Thoracic aorta (tissue), 2 donors: ENCODE measurements around the gene CEACAM5. TPM values are rescaled to one million over a fixed set of nuclear protein-coding genes. Genes with fewer than 3 reads are reported as not detected.
"Not testable (repeated sequence)": the region's sequence is repeated elsewhere in the genome, so short reads cannot be mapped to it uniquely, and the experiment has no call there.

Experiments
- ATAC-seq: fragments of 150-250 bp; one replicate; pipeline ENCODE4 v1.8.0; 2017; ENCODE audit warnings: low read depth; ENCODE audit not compliant: insufficient number of reproducible peaks, low FRiP score
- DNase-seq: peaks from one replicate; pipeline ENCODE4 v3.0.0-alpha.2; 2020; ENCODE audit warnings: low spot score
- H3K27ac ChIP-seq, 2 donors: fragments of 200-600 bp; sonication (generic); 1 replicate in 1 of 2; 2 replicates in 1 of 2; pipeline ENCODE4 v1.5.1; 2016; ENCODE audit warnings: mild to moderate bottlenecking in 2 of 2, moderate library complexity in 2 of 2
- H3K27me3 ChIP-seq: fragments of 200-600 bp; sonication (generic); replicated peaks from 2 replicates; pipeline ENCODE4 v1.6.0; 2016; ENCODE audit warnings: mild to moderate bottlenecking; ENCODE audit not compliant: insufficient read depth
- H3K36me3 ChIP-seq: fragments of 200-600 bp; sonication (generic); one replicate; pipeline ENCODE4 v1.5.1; 2016
- H3K4me1 ChIP-seq, 2 donors: fragments of 200-600 bp; sonication (generic); 1 replicate in 1 of 2; 2 replicates in 1 of 2; pipeline versions ENCODE4 v1.5.1 to v1.6.0; 2016; ENCODE audit warnings: low read depth in 2 of 2, mild to moderate bottlenecking in 1 of 2; ENCODE audit not compliant: control insufficient read depth in 1 of 2
- H3K4me3 ChIP-seq: fragments of 200-600 bp; sonication (generic); 2 replicates; pipeline ENCODE4 v1.5.1; 2016; ENCODE audit warnings: mild to moderate bottlenecking
- H3K9me3 ChIP-seq: fragments of 200-600 bp; sonication (generic); 2 replicates; pipeline ENCODE4 v1.5.1; 2016
- CTCF ChIP-seq: fragments of 200-600 bp; sonication (generic); IDR thresholded peaks from one replicate; pipeline ENCODE4 v1.5.1; 2019; ENCODE audit warnings: antibody characterized with exemption
- total RNA-seq, 2 donors: library from RNA; depleted of rRNA; stranded (reverse); fragments of >200 nt; gene quantifications; one replicate each; pipeline versions ENCODE4 v1.1.0 to v1.2.3, GENCODE V29; 2016

The CEACAM5 gene
- total RNA-seq, 2 donors from 2014 or later, result not detected

GRCh38 chr19:41758846-41759245 is 50.4 kb downstream of the CEACAM5 start:
- no peak for TF ChIP-seq CTCF
- H3K36me3 ChIP-seq, result no peaks in the 10 kb centered on the region
- no peaks in the 10 kb centered on the region for H3K4me1 ChIP-seq
- no peak overlapping the region for H3K27ac ChIP-seq
- no peaks in the 10 kb centered on the region for H3K27me3 ChIP-seq
- no peaks in the 10 kb centered on the region for H3K9me3 ChIP-seq
- H3K4me3 ChIP-seq, result no peak overlapping the region
- ATAC-seq, result no peak
- DNase-seq, result no peak

DNA sequence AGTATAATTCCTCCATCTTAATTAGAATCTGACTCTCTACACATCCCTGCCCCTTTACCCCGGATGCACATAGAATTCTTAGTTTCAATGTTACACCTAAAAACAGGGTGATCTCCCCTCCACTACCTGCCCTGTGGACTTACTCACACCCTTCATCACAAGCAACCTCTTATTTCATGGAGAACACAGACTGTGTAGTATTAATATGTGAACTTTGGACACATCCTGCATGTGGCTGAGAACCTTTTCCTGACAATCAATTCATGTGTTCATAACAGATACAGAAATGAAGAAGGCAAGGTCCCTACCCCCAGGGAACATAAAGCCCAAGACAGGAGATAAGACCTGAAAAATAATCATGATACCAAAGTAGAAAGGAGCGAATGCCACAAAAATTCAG is 58.7 kb downstream of the CEACAM5 start:
- DNase-seq (no peak), ATAC-seq (no peak)
- Histone ChIP-seq H3K27me3 (no peaks in the 10 kb centered on the region), H3K4me1 (no peaks in the 10 kb centered on the region), H3K4me3 (no peak overlapping the region), H3K27ac (no peak overlapping the region), H3K9me3 (no peaks in the 10 kb centered on the region), H3K36me3 (no peaks in the 10 kb centered on the region)
- no peak for TF ChIP-seq CTCF

GRCh38 chr19:41768105-41768504 is 59.7 kb downstream of the CEACAM5 start:
- H3K4me3 ChIP-seq, DNase-seq, H3K4me1 ChIP-seq, H3K27me3 ChIP-seq, ATAC-seq, H3K9me3 ChIP-seq, H3K27ac ChIP-seq, H3K36me3 ChIP-seq: not testable (repeated sequence)

GRCh38 chr19:41769608-41770007 is 61.2 kb downstream of the CEACAM5 start:
- Histone ChIP-seq H3K4me3 (no peak overlapping the region), H3K27ac (no peak overlapping the region), H3K27me3 (no peaks in the 10 kb centered on the region), H3K4me1 (no peaks in the 10 kb centered on the region), H3K36me3 (no peaks in the 10 kb centered on the region), H3K9me3 (no peaks in the 10 kb centered on the region)
- no peak for TF ChIP-seq CTCF
- DNase-seq (no peak), ATAC-seq (no peak)

GRCh38 chr19:41771410-41771809 is 63.0 kb downstream of the CEACAM5 start:
- H3K4me3 ChIP-seq, result no peak overlapping the region
- H3K9me3 ChIP-seq, result no peaks in the 10 kb centered on the region
- no peak for DNase-seq
- H3K27me3 ChIP-seq, result no peaks in the 10 kb centered on the region
- ATAC-seq, result no peak
- TF ChIP-seq CTCF, result no peak
- no peaks in the 10 kb centered on the region for H3K4me1 ChIP-seq
- H3K27ac ChIP-seq, result no peak overlapping the region
- H3K36me3 ChIP-seq, result no peaks in the 10 kb centered on the region

DNA sequence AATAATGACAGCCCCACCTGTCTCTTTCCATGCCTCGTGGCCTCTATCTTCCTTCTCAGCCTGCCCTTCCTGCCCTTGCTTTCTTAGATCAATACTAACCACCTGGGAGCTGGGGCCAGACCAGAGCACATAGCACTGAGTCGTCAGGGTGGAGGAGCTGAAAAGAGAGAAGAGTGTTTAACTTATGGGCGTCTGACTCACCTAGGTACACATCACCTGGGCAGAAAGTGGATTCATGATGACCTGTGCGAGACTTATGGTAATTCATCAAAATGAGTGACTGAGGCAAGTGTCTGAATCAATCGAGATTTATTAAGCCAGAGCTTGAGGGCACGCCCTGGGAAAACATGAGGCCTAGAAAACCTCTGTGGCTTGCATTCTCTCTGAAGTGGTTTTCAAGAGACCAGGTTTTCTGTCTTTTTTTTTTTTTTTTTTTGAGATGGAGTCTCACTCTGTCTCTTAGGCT is 66.1 kb downstream of the CEACAM5 start:
- no peak for TF ChIP-seq CTCF
- Histone ChIP-seq H3K9me3 (no peaks in the 10 kb centered on the region), H3K27me3 (no peaks in the 10 kb centered on the region), H3K4me1 (no peaks in the 10 kb centered on the region), H3K36me3 (no peaks in the 10 kb centered on the region), H3K27ac (no peak overlapping the region), H3K4me3 (no peak overlapping the region)
- DNase-seq (no peak), ATAC-seq (no peak)
